IPS-NIHi7 (cell line): ENCODE data around the gene GBP1.
"Not testable (repeated sequence)": the region's sequence is repeated elsewhere in the genome, so short reads cannot be mapped to it uniquely, and the experiment has no call there.

Experiments
- DNase-seq: peaks from one replicate; pipeline ENCODE4 v3.0.0; 2012; ENCODE audit warnings: mixed read lengths; ENCODE audit errors: extremely low spot score

GBP1 gene, protein sequence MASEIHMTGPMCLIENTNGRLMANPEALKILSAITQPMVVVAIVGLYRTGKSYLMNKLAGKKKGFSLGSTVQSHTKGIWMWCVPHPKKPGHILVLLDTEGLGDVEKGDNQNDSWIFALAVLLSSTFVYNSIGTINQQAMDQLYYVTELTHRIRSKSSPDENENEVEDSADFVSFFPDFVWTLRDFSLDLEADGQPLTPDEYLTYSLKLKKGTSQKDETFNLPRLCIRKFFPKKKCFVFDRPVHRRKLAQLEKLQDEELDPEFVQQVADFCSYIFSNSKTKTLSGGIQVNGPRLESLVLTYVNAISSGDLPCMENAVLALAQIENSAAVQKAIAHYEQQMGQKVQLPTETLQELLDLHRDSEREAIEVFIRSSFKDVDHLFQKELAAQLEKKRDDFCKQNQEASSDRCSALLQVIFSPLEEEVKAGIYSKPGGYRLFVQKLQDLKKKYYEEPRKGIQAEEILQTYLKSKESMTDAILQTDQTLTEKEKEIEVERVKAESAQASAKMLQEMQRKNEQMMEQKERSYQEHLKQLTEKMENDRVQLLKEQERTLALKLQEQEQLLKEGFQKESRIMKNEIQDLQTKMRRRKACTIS

DNA sequence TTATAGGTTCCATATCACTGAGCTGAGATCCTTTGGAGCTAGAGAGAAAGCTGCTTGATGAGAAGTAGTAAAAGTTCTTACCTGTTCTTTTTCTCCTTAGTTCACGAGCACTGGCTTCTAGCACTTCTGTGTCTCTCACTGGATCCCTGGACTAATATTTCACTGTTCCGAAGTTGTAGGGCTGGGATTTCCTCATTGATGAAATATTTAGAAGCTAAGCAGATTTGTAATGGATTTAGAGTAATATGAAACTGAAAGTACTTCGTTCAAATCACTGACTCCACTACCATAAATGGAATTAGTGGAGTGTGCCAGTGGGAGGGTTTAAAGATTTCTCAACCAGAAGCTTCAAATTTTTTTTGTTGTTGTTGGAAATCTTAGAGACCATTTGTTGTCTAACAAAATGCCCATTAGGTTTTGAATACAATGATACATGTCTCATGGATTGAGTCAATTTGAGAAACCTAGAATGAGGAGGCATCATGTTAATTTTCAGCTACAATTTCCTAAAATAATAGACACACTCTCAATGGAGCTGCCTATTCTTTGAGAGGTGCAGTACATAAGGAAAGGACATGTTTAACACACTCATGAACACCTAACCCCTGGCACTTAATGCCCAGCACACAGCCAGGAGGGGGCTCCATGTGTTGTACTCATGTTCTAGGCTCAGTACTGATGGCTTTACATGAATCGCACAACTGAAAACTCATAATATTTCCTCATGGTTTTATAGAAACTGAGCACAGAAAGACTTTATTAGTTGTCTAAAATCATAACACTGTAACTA is at the start of gene GBP1:
Gene GBP1, minus strand, starts transcription at position 130 of the 790 bp plus-strand sequence. CDS start 1,974 bp downstream, outside the sequence.
- no peak for DNase-seq

DNA sequence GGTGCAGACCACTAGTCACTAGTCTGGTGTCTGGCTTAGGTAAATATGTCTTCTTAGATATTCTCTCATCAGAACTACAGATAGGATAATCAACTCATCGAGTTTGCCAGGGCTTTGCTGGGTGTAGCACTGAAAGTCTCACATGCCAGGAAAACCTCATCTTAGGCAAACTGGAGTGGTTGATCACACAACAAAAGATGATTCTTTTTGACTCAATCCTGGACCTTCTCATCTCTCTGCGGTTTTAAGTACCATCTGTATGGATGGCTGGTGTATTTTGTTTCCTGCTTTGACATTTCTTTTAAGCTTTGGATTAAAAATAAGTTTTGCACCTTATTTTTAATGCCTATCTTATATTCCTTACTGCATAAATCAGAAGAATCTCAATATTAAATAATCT is 49.7 kb upstream of the GBP1 start:
- no peak for DNase-seq

DNA sequence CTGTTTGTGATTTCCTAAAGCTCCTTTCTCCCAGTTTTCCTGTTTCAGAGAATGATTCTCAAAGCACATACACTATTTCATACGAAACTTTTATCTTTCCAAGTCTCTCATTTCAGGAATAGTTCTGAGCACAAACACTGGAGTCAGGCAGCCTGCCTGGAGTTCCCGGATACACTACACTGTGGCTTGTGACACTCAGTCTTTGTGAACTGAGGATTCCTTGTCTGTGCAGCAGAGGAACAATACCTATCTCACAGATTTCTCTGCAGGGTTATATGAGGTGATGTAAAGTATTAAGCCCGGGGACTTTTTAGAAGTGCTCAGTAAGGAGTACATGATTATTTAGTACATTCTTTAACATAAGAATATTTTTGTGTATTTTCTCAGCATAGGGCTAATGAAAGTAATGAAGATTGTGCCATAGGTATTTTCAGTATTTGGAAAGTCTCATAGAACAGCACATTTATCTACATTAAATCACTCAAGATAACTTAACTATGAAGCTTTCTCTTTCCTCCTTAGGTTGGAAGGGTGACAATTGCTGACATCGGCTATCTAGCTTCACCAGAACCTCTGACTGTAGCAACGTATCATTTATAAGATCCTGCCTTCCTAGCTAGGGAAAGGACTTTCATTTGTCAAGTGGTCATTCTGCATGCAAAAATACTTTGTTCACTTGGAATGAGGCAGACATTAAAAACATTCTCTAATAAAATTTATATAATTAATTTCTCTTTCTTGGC is 48.0 kb upstream of the GBP1 start:
- DNase-seq, result no peak

DNA sequence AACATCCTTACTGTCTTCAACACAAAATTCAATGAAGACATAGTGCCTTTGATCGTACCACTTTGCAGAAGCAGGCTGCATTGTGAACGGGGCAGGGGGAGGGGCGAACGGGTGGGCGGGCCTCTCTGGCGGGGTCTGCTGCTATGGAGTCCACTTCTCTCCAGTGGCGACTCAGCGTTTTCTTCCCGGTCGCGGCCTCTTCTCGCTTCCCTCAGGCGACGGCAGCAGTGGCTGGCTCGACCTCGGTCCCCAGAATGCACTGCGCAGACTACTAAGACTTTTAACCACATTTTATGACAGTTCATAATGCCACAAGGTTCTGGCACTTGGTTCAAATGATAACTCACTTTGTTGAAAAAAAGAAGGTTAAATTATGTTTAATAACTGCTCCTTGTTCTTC is 39.7 kb upstream of the GBP1 start:
- peak; percentile 16 for DNase-seq

DNA sequence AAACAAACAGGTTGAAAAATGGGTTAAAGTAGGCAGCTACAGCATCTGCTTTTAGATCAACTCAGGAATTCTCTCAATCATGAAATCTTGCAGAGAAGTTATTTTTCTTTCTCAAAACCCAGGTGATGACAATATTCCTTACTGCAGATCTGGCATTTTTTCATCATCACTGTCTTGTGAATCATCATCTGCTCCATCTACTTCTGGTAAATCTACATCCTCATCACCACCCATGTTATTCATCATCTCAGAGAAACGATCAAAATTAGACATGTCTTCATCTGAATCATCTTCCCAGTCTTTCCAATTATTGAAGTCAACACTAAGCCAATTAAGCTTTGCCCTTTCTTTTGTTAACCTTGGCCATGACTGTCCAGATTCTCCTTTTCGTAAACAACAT is 39.1 kb upstream of the GBP1 start:
- DNase-seq, result no peak

DNA sequence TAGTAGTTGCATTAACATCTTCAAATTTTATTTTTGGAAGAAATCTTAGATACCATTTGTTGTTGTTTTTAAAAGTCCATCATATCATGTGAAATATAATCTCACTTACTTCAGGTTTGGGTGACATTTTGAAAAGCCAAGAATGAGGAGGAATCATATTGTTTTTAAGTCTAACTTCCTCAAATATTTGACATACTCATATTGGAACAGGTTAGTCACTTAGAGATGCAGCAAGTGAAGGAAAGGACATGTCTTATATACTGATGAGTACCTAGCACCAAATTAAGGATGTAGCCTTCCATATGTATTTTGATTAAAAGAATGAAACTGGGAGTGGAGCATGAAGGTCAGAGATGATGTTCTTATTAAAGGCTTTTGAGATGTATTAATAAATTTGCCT is 37.0 kb upstream of the GBP1 start:
- no peak for DNase-seq

DNA sequence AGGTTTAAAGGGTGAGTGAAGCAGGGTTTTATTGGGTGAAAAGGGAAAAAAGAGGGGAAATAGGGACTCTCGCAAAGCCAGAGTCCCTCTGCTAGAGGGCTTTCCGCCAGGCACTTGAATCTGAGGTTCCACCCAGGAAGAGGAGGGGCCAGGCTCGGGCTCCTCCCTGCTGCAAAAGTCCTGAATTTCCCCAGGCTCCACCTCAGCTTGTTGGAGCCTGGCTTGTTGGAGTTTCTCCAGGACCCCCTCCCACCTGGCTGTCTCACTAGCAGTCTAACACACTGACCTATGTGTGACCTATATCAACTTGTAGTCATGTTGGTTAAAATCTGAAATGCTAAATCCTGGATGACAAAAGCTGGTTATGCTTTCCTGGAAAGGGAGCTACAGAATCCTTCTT is 35.4 kb upstream of the GBP1 start:
- peak; percentile 13 for DNase-seq

DNA sequence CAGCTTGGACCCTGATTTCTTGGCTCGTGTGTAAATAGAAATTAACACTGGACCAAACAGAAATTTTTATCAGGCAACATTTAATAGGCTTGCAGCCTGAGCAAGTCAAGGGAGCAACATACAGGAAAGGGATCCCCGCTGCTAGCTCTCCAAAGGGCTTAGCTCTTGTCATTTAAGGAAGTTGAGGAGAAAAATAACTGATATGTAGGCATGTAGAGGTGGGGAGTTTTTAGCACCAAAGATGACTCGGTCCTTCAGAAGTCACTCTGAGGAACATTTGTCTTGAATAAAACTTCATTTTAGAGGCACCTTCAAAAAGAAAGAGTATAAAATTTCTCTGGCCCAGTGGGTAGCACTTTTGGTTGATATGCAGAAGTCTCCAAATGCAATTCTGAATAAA is 33.8 kb upstream of the GBP1 start:
- no peak for DNase-seq

DNA sequence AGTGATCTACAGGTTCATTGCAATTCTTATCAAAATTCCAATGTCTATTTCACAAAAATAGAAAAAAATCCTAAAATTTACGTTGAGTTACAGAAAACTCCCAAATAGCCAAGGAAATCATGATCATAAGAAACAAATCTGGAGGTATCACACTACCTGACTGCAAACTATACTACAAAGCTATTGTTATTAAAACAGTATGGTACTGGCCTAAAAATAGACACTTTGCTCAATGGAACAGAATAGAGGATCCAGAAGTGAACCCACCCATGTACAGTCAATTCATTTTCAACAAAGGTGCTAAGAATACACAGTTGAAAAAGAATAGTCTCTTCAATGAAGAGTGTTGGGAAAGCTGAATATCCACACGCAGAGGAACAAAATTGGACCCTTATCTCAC is 30.7 kb upstream of the GBP1 start:
- DNase-seq, result no peak

DNA sequence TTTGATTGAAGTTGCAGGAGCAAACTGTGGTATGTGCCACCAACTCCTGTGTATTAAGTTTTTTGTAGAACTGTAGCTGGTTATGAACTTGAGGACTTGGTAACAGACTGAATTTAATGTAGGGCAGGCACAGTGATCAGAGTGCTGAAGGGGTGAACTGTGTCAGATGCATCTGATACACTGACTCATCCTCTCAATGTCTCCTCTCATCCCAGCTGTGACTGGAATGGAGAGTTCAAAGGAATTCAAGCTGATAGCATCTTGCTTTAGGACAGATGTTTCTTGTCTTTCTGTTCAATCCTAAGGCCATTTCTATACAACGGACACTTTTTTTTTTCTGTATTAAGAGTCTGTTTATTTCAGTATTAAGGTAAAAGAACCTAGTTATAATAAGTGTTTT is 25.0 kb upstream of the GBP1 start:
- no peak for DNase-seq

DNA sequence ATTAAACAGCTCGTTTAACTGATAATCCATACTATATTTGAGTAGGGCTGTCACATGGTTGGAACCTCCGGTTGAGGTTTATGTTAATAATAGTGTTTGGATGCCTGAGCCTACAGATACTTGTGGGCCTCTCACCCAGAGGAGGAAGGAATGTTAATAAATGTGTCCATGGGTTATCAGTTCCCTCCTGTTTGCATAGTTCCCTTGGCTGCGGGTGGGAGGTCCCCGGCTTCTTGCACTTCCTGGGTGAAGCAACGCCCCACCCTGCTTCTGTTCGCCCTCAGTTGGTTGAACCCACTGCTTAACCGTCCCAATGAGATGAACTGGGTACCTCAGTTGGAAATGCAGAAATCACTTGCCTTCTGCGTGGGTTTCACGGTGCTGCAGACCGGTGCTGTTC is 23.6 kb upstream of the GBP1 start:
- DNase-seq, result no peak

DNA sequence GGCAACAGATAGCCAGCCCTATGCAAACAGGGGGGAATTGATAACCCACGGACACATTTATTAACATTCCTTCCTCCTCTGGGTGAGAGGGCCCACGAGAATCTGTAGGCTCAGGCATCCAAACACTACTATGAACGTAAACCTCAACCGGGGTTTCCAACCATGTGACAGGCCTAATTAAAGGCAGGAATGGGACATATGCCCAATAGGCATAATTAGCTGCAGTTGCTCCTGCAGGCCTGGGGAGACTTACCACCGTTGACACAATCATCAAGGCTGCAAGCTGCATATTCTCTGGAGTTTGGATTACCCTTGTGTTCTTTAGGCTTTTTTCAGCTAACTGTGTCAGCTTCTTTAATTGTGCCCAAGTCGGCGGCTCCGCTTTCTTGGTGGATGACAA is 22.2 kb upstream of the GBP1 start:
- DNase-seq, result no peak

DNA sequence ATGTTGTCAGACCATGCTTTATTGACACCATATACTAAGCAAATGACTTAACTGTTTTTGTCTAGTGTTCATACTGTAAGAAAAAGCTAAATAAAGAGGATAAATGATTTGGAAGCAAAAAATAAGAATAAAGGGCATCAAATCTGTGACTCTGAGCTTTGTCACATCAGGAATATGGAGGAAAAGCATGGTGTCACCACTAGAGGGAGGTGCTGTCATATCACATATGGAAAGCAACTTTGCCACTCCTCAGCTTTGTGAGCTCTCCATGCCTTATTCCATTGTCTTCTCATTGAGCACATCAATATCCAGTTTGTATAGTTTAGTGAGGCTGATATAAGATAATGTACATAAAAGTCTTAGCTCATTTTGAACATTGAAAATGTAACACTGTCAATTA is 20.8 kb upstream of the GBP1 start:
- DNase-seq, result no peak

DNA sequence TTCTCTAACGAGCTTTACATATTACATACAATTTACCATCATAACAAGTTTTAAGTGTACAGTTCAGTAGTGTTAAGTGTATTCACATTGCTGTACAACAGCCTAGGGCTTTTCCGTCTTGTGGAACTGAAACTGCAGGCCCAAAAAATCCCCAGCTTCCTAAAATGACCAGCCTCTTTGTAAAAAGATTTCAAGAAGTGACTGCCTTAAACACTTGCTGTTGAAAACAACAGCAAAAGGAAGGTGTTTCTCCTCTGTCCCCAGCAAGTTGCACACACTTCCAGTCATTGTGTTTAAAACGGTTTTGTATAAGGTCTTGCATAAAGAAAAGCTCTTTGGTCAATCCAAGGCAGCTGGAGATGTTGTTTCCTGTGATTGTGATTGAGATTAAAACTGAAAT is 16.0 kb upstream of the GBP1 start:
- no peak for DNase-seq

DNA sequence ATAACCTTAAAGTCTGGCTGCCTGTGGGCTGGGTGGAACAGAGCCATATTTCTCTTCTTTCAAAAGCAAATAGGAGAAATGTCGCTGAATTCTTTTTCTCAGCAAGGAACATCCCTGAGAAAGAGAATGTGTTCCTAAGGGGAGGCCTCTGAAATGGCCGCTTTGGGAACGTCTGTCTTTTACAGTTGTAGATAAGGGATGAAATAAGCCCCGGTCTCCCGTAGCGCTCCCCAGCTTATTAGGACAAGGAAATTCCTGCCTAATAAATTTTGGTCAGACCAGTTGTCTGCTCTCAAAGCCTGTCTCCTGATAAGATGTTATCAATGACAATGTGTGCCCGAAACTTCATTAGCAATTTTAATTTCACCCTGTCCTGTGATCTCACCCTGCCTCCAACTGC is 15.1 kb upstream of the GBP1 start:
- not testable (repeated sequence) for DNase-seq

DNA sequence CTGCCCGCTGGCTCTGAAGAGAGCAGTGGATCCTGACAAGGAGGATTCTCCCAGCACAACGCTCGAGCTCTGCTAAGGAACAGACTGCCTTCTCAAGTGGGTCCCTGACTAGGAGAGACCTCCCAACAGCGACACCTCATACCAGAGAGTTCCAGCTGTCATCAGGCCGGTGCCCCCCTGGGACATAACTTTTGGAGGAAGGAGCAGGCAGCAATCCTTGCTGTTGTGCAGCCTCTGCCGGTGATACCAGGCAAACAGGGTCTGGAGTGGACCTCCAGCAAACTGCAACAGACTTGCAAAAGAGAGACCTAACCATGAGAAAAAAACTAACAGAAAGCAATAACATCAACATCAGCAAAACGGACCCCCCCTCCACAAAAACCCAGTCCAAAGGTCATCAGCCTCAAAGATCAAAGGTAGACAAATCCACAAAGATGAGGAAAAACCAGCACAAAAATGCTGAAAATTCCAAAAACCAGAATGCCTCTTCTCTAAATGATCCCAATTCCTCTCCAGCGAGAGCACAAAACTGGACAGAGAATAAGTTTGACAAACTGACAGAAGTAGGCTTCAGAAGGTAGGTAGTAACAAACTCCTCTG is 7.6 kb upstream of the GBP1 start:
- DNase-seq, result not testable (repeated sequence)

DNA sequence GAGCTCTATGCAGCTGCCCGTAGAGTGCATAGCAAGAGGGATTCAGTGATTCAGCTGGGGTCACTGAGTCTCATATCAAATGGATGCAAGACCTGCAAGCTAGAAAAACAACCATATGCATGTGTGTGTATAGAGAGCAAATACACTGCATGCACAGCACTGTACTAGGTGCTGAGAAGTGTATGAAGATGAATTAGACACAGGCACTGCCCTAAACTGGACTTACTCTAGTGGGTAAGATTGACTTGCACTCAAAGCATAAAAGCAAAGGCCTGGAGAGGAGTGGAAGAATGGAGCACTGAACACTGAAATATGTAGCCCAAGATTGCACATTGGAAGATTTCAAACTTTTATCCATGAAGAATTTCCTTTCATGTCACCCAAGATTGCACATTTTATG is 5.5 kb upstream of the GBP1 start:
- no peak for DNase-seq

DNA sequence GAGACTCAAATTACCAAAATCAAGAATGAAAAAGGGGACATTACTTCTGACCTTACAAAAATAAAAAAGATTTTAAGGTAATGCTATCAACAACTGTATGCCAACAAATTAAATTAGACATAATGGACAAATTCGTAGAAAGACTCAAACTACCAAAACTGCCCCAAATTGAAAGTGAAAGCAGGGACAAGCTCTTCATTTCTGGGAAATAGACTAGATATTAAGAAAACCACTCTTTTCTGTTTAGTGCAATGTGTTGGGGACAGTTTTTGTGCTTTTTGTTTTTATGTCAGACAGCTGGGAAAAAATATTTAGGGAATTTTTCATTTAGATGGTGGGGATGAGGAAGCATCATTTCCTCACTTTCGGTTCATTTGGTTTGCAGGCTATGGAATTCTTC is 4.9 kb upstream of the GBP1 start:
- no peak for DNase-seq

DNA sequence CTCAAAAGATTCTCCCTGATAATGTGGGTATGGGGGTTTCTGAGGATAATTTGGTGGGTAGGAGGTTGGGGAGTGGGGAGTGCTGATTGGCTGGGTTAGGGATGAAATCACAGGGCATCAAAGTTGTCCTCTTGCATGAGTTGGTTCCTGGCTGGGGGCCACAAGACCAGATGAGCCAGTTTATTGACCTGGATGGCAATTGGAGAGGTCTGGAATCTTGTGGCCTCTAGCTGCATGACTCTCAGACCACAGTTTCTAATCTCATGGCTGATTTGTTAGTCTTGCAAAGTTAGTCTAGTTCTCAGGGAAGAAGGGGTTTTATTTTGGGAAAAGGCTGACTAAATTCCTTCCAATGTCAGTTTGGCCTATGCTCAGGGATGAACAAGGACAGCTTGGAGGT is 3.3 kb upstream of the GBP1 start:
- no peak for DNase-seq

DNA sequence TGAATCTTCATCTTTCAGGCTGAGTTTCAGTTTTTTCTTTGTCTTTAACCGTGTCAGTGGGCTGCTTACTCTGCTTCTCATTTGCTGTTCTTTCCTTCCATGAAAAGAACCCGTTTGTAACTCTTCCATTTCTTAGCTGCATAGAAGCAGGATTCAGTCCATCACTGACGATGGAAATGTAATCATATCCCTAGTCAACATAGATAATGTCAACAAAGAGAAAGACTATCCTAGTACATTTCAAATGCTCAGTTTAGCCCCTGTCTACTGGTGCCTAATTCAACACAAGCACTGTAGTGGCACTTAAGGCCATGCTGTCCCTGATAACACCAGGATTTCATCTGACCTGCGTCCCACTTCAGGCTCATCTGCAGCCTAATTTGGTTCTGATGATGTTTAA is 376 bp downstream of the GBP1 start:
- DNase-seq, result no peak

DNA sequence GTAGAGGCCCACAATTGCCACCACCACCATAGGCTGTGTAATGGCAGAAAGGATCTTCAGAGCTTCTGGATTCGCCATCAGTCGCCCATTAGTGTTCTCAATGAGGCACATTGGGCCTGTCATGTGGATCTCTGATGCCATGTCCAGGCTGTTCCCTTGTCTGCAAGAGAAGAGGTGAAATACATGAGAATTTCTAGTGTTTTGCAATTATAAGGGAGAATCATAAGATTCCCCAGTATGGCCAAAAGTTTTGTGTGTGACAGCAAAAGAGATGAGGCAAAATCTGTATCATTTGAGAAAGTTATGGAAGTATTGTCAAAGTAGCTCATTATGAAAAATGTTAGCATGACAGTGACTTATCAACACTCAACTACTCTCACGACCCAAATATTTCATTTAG is 1.9 kb downstream of the GBP1 start:
- DNase-seq, result no peak

DNA sequence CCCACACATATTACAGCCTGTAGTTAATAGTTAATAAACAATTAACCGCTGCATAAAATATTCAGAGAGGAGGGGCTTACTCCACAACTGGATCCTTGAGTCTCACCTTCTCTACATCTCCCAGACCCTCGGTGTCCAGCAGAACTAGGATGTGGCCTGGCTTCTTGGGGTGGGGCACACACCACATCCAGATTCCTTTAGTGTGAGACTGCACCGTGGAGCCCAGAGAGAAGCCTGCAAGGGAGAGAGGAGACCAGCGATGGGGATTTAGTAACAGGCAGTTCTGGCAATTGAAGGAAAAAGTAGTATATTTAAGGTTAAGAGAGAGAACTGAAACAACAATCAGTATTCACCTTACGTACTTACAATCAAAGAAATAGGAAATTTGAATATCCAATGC is 4.9 kb downstream of the GBP1 start:
- no peak for DNase-seq
